ENCODE results near the gene FMN1.

The FMN1 gene

GRCh38 chr15:32799936-32800535 lies 394.5 kb downstream of the FMN1 start:
- TF ChIP-seq ZFX (IDR thresholded peaks at IDR 0.05) (no peak), CTCF (conservative IDR thresholded peaks at IDR 0.05) (no peak)
- no peak overlapping the region for H3K27ac ChIP-seq

- H3K27ac ChIP-seq = no peak overlapping the region
- TF ChIP-seq ZFX (IDR thresholded peaks at IDR 0.05) (no peak), CTCF (conservative IDR thresholded peaks at IDR 0.05) (no peak)
Measured at GRCh38 chr15:32796856-32797255, 397.7 kb downstream of the FMN1 start.

- TF ChIP-seq CTCF (conservative IDR thresholded peaks at IDR 0.05) (no peak), ZFX (IDR thresholded peaks at IDR 0.05) (no peak)
- H3K27ac ChIP-seq = no peak overlapping the region
Measured at GRCh38 chr15:32794973-32795372, 399.5 kb downstream of the FMN1 start.

- no peak overlapping the region for H3K27ac ChIP-seq
- no peak for TF ChIP-seq CTCF (conservative IDR thresholded peaks at IDR 0.05)
- TF ChIP-seq ZFX (IDR thresholded peaks at IDR 0.05) = no peak
Measured at GRCh38 chr15:32792436-32792835, 402.1 kb downstream of the FMN1 start.

- no peak overlapping the region for H3K27ac ChIP-seq
- TF ChIP-seq CTCF (conservative IDR thresholded peaks at IDR 0.05) (no peak), ZFX (IDR thresholded peaks at IDR 0.05) (no peak)
Measured at GRCh38 chr15:32790352-32790999, 404.0 kb downstream of the FMN1 start.

- no peak for TF ChIP-seq CTCF (conservative IDR thresholded peaks at IDR 0.05)
- no peak for TF ChIP-seq ZFX (IDR thresholded peaks at IDR 0.05)
- no peak overlapping the region for H3K27ac ChIP-seq
Measured at GRCh38 chr15:32787949-32788348, 406.6 kb downstream of the FMN1 start.

GRCh38 chr15:32786906-32787305 lies 407.6 kb downstream of the FMN1 start:
- no peak overlapping the region for H3K27ac ChIP-seq
- TF ChIP-seq CTCF (conservative IDR thresholded peaks at IDR 0.05) = no peak
- TF ChIP-seq ZFX (IDR thresholded peaks at IDR 0.05) = no peak

Measured in C4-2B (cell line).